Progenitor cell of endocrine pancreas (in vitro differentiated cells): ENCODE data around the gene TMEM72. TPM values are rescaled to one million over a fixed set of nuclear protein-coding genes. Genes with fewer than 3 reads are reported as not detected.
A peak's percentile ranks its signal among the peaks of the same experiment; 100 is the strongest.

Source experiments
- DNase-seq: peaks from one replicate; pipeline ENCODE4 v3.0.0; 2021; ENCODE audit warnings: low spot score; ENCODE audit not compliant: unreplicated experiment
- H3K27ac Mint-ChIP-seq: 2 replicates; pipeline ENCODE4 v1.8.0; 2021; ENCODE audit warnings: mild to moderate bottlenecking, moderate library complexity, mixed read lengths
- H3K27me3 Mint-ChIP-seq: 2 replicates; pipeline ENCODE4 v1.8.0; 2021; ENCODE audit warnings: mixed read lengths
- H3K36me3 Mint-ChIP-seq: 2 replicates; pipeline ENCODE4 v1.8.0; 2022; ENCODE audit warnings: mixed read lengths; ENCODE audit not compliant: insufficient read depth
- H3K4me1 Mint-ChIP-seq: 2 replicates; pipeline ENCODE4 v1.8.0; 2021; ENCODE audit warnings: low read depth, mixed read lengths
- H3K4me3 Mint-ChIP-seq: 2 replicates; pipeline ENCODE4 v1.8.0; 2021; ENCODE audit warnings: low read depth, mild to moderate bottlenecking, moderate library complexity, mixed read lengths
- H3K9me3 Mint-ChIP-seq: 2 replicates; pipeline ENCODE4 v1.8.0; 2021; ENCODE audit warnings: low read depth, mixed read lengths
- total RNA-seq: library from RNA; stranded (reverse); gene quantifications from 2 replicates; pipeline ENCODE4 v1.2.1, GENCODE V29; 2021
- TF ChIP-seq, protein P1 (sequence below): fragments of 200-600 bp; sonication (generic); IDR thresholded peaks from one replicate; pipeline ENCODE4 v1.5.0; 2021; ENCODE audit warnings: antibody characterized with exemption, mild to moderate bottlenecking; ENCODE audit not compliant: unreplicated experiment

TMEM72 gene
- total RNA-seq, 1 donor from 2014 or later: 0.93 TPM

GRCh38 chr10:44960088-44960460 is 48.9 kb downstream of the TMEM72 start:
- no peak overlapping the region for H3K27ac Mint-ChIP-seq
- no peak for DNase-seq
- peaks cover 9% of the 10 kb centered on the region for H3K36me3 Mint-ChIP-seq
- H3K4me1 Mint-ChIP-seq: peaks cover 58% of the 10 kb centered on the region
- H3K27me3 Mint-ChIP-seq: no peaks in the 10 kb centered on the region
- TF ChIP-seq, protein P1, sequence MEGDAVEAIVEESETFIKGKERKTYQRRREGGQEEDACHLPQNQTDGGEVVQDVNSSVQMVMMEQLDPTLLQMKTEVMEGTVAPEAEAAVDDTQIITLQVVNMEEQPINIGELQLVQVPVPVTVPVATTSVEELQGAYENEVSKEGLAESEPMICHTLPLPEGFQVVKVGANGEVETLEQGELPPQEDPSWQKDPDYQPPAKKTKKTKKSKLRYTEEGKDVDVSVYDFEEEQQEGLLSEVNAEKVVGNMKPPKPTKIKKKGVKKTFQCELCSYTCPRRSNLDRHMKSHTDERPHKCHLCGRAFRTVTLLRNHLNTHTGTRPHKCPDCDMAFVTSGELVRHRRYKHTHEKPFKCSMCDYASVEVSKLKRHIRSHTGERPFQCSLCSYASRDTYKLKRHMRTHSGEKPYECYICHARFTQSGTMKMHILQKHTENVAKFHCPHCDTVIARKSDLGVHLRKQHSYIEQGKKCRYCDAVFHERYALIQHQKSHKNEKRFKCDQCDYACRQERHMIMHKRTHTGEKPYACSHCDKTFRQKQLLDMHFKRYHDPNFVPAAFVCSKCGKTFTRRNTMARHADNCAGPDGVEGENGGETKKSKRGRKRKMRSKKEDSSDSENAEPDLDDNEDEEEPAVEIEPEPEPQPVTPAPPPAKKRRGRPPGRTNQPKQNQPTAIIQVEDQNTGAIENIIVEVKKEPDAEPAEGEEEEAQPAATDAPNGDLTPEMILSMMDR: no peak
- peak overlapping the region; percentile 86 for H3K4me3 Mint-ChIP-seq
- H3K9me3 Mint-ChIP-seq: peaks cover 3% of the 10 kb centered on the region

GRCh38 chr10:44960482-44961229 is 49.5 kb downstream of the TMEM72 start:
- Mint-ChIP-seq H3K27me3 (no peaks in the 10 kb centered on the region), H3K36me3 (peaks cover 8% of the 10 kb centered on the region), H3K27ac (peak overlapping the region; percentile 60), H3K4me1 (peaks cover 60% of the 10 kb centered on the region), H3K4me3 (peak overlapping the region; percentile 86), H3K9me3 (peaks cover 3% of the 10 kb centered on the region)
- no peak for DNase-seq
- TF ChIP-seq, protein P1: no peak

GRCh38 chr10:44961230-44961571 is 50.1 kb downstream of the TMEM72 start:
- peaks cover 3% of the 10 kb centered on the region for H3K36me3 Mint-ChIP-seq
- H3K27ac Mint-ChIP-seq: no peak overlapping the region
- H3K4me3 Mint-ChIP-seq: peak overlapping the region; percentile 5
- TF ChIP-seq, protein P1: no peak
- DNase-seq: no peak
- peaks cover 1% of the 10 kb centered on the region for H3K9me3 Mint-ChIP-seq
- H3K27me3 Mint-ChIP-seq: no peaks in the 10 kb centered on the region
- peaks cover 61% of the 10 kb centered on the region for H3K4me1 Mint-ChIP-seq

DNA sequence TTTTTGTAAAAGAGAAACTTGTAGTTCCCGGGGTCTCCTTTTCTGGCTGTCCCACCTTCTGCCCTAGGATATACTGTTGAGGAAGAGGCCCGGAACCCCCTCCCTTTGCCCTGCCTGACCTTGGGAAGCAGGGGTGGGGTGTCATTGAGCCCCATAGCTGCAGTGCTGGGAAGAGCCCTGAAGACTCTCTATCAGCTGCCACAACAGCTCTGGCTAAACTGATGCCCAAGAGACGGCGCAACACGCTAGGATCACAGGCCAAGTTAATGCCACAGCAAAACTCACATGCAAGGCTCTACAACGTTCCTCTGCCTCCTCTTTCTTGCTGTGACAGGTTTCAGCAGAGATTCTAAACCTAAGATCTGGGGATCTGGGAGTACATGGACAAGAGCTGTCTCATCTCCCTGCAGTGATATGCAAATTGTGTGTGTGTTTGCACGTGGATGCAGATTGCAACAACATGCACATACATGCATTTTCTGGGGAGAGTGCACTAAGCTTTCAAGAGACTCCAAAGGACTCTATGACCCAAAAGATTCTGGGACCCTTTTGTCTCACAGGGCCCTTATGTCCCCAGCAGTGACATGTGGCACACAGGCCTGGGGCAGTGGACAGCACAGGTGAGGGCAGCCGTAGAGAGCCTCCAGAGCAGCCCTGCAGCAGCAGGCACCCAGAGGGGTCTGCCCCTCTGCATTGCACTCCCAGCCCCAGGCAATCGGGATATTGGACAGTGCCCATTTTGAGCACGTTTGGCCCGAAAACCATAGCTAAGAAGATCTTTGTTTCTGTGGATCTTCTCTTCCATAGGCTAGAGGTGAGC is 51.0 kb downstream of the TMEM72 start:
- H3K4me3 Mint-ChIP-seq: no peak overlapping the region
- H3K27me3 Mint-ChIP-seq: no peaks in the 10 kb centered on the region
- peaks cover 62% of the 10 kb centered on the region for H3K4me1 Mint-ChIP-seq
- H3K27ac Mint-ChIP-seq: no peak overlapping the region
- H3K36me3 Mint-ChIP-seq: no peaks in the 10 kb centered on the region
- TF ChIP-seq, protein P1: no peak
- no peak for DNase-seq
- no peaks in the 10 kb centered on the region for H3K9me3 Mint-ChIP-seq

DNA sequence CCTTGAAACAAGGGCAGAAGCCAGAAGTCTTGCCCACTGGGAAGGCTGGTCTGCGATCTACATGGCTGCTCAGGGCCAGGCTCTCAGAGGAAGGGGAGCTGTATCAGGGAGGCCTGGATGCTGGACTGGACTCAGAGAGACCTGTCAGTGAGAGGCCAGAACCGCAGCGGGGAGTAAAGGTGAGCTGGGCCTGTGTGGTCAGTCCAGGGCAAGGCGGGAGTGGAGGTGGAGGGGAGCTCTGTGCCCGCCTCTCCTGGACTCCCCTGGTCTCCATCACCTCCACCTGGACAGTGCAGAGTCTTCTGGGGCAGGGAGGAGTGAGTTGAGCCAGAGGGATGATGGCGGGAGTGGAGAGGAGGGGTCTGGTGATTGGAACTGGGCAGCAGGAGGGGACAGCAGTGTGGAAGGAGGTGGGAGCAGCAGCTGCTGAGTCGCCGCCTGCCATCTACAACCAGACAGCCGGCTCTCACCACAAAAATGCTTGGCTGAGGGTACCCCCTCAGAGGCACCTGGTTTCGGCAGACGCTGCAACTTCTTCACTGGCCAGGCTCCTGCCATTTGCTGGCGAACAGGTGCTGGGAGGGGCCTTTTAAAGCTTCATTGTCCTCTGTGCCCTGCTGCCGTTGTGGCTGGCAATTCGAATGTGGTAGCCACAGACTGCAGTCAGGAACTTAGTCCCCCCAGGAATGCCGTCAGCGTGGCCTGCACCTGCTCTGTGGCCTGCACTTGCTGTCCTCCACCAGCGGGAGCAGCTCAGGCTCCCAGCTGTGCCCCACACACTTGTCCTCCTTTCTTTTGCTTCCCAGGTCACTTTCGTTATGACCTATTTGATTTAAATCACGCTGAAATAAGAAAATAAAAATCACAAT is 52.0 kb downstream of the TMEM72 start:
- DNase-seq: no peak
- TF ChIP-seq, protein P1: peak; percentile 53
- Mint-ChIP-seq H3K27me3 (no peaks in the 10 kb centered on the region), H3K27ac (peak overlapping the region; percentile 94), H3K9me3 (no peaks in the 10 kb centered on the region), H3K4me3 (no peak overlapping the region), H3K36me3 (no peaks in the 10 kb centered on the region), H3K4me1 (peaks cover 56% of the 10 kb centered on the region)
